Activated T-cell treated with anti-CD3 and anti-CD28 coated beads for 24 hours (primary cell): Measurements from ENCODE around the gene LTB4R2.
"Not testable (repeated sequence)": the region's sequence is repeated elsewhere in the genome, so short reads cannot be mapped to it uniquely, and the experiment has no call there.

Experiments used
- DNase-seq: peaks from one replicate; pipeline ENCODE4 v3.0.0-alpha.2; 2020; ENCODE audit warnings: low read depth

LTB4R2 gene

GRCh38 chr14:24321212-24321975 is 11.5 kb downstream of the LTB4R2 start:
- no peak for DNase-seq

DNA sequence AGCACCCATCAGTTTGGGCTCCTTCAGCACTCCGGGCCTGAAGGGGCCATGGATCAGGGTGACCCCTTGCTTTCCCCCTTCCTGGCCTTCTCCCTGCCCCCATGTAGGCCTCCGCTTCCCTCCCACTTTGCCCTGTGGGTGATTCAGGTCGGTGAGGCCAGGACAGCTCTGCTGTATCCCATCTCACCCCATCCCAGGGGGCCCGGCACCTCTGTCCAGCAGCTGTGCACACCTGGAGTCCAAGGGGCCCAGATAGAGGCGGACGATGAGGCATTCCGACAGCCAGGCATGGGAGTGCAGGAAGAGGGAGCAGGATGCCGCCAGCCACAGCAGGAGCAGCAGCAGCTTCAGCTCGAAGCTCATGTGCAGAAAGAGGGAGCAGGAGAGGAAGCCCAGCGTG is 12.7 kb downstream of the LTB4R2 start:
- no peak for DNase-seq

DNA sequence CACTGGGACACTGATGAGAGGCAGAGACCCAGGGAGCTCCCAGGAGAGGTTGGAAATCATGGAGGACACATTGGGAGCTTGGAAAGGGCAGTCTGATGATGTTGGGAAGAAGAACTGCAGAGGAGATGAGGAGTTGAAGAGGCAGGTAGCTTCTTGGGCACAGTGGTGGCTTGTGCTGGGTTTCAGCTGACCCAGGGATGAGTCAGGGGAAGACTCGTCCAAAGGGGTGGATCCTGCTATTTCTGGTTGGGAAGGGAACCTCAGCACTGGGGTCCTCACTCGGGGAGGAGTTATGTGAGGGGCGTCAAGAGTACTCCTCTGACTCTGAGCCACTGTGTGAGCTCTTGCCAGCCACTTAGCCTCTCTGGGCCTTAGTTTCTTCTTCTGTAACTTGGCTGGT is 13.4 kb downstream of the LTB4R2 start:
- DNase-seq = no peak

- no peak for DNase-seq
Observed at GRCh38 chr14:24324024-24324423, 14.1 kb downstream of the LTB4R2 start.

DNA sequence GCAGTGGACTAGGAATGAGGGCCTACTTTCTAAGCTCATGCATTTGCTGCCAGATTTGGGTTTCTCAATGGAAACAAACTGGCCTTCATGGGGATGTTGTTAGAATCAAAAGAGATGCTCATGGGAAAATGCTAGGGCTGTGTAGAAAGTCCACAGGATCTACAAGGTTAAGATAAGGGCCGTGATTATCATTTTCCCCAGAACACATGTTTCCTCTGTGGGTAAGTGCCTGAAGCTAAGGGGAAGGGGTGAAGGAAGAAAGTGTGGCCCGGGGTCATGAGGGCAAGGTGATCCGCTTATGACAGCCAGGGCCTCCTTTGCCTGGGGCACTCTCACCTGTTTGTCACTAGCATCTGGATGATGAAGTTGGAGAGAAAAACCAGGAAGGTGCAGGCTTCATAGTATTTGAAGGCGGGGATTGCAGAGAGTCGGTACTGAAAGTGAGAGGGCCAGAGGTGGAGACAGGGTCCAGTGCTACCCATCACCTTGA is 15.1 kb downstream of the LTB4R2 start:
- no peak for DNase-seq

GRCh38 chr14:24325963-24326362 is 16.0 kb downstream of the LTB4R2 start:
- no peak for DNase-seq

DNA sequence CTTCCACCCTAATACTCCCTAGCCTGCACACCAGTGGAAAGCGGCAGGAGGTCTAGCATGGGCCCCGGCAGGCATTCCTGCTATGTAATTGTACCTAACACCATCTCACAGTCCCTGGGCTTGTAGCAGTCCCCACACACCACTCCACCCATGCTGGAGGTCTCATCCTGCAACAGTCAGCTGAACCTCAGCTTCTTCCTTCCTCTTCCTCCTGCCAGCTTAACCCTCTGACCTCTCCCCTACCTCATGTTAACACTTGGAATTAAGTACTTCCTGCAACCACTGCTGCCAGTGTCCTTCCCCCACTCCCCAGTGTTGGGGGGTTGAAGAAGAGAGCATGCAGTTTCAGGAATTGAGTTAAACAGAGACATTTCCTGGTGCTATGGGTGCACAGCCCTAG is 17.4 kb downstream of the LTB4R2 start:
- no peak for DNase-seq

DNA sequence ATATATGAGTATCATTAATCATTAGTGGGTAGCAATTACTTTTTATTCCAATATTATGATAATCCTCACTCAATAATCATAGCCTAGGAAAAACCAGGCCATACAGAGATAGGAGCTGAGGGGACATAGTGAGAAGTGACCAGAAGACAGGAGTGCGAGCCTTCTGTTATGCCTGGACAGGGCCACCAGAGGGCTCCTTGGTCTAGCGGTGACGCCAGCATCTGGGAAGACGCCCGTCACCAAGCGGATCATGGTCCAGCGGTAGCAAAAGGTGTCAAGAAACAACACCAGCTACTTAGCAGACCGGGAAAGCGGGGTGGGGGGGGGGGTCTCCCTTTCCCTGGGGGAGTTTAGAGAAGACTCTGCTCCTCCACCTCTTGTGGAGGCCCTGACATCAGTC is 18.0 kb downstream of the LTB4R2 start:
- not testable (repeated sequence) for DNase-seq

DNA sequence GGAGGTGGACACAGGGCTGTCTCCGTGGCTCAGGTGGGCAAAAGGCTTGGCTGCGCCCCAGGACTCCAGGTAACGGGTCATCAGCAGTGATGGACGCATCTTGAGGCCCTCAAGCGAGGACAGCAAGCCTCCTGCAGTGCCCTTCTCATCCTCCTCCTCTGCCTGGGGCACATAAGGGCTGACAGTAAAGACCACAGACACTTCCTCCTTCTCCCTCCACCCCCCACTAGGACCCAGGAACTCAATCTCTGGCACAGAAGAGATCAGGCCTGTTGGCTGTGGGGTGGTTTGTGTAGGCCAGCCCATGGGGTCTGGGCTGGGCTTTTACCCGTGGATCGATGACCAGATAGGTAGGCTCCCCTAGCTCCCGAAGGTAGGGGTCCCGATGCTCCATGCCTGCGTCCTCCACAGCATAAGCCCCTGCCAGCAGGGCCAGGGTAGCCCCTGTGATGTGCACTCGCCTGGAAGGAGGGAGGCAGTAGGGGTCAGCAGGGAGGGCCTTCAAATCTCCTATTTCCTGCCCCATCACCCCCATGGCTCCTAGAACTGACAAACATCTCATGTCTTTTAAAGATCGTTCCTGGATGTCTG is 19.2 kb downstream of the LTB4R2 start:
- DNase-seq = no peak

DNA sequence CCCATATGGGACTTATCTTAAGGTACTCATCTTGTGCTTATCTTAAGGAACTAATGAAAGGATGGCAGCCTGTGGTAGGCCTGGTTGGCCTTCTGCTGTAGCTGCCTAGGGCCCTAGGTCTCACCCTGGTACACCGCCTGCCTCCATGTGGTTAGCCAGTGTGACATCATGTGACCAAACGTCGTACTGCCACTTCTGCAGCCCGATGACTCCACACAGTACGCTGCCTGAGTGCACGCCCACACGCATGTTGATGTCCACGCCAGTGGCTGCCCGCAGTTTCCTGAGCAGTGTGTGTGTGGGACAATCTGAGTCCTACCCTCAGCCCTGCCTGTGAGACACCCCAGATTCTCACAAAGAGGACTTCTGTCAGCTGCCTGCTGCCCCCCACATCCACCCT is 19.8 kb downstream of the LTB4R2 start:
- DNase-seq = no peak

- DNase-seq = no peak
Observed at GRCh38 chr14:24330973-24331674, 21.2 kb downstream of the LTB4R2 start.

GRCh38 chr14:24331731-24332267 is 21.9 kb downstream of the LTB4R2 start:
- DNase-seq = no peak

- peak; percentile 81 for DNase-seq
Observed at GRCh38 chr14:24332268-24332993, 22.5 kb downstream of the LTB4R2 start.

- DNase-seq = no peak
Observed at GRCh38 chr14:24334431-24335291, 24.7 kb downstream of the LTB4R2 start, which contains the start of gene ADCY4. Gene ADCY4, minus strand, starts transcription at chr14:24335071. Its CDS starts 419 bp downstream, at chr14:24334652.

- DNase-seq = no peak
Observed at GRCh38 chr14:24335461-24336171, 25.7 kb downstream of the LTB4R2 start.

DNA sequence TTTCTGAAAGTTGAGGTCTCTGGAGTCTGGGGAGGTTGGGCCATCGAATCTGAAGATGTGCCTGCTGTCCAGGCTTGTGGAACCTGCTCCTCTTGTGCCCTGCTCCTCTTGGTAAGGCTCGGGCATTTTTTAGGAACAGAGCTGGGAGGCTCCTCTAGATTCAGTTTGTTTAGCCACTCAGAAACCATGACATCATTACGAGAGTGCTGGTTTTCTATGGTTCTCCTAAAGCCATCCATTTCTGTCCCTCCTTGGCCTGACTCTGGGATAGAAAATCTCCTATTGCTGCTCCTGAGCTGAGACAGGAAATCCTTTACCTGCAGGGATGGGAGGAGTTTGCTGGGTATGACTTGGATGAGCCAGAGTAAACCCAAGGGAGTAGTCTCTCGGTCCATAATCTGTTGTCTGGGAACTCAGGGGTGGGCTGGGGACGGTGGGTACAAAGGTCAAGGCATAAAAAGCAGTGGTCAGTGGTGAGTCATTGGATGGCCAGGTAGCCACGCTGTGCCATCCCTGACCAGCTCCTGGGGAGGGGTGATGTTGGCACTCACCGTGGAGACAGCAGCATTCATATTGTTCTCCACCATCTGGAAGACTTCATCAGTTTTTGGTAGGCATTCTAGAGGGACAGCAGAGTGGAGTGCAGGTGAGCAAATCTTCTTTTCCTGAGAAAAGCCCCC is 27.3 kb downstream of the LTB4R2 start:
- no peak for DNase-seq

DNA sequence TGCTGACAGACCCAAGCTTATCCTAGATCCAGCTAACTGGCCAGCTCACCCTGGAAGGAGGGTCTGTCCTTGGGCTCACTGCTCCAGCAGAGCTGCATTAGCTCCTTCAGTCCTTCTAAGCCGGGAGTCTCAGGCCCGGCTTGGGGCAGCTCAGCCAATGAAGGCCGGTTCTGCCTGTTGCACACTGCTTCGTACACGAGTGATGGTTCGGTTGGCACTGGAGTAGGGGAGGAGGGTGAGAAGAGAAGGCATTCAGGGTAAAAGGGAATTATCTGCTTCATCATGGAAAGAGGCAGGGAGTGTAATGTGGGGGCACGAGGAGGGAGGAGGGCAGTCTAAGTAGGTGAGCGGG is 27.9 kb downstream of the LTB4R2 start:
- no peak for DNase-seq

DNA sequence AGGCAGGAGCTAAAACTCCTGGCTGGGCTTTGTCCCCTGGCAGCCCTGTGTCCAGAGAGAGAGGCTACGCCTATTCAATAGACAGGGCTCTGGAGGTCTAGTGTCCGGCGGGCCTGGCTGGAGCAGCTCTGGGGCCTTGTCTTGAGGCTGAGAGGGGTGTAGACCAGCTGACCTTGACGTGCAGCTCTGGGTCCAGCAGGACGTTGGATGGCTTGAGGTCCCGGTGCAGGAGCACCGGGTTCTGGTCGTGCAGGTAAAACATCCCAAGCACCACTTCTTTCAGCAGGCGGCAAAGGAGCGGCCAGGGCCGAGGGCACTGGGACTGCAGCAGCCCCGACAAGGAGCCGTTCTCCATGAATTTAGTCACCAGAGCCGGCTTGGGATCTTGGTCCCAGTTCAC is 28.9 kb downstream of the LTB4R2 start:
- no peak for DNase-seq

- DNase-seq = peak; percentile 52
Observed at GRCh38 chr14:24339284-24340151, 29.6 kb downstream of the LTB4R2 start, which contains the start of gene RIPK3. Gene RIPK3, minus strand, starts transcription at chr14:24339991. Its CDS starts 165 bp downstream, at chr14:24339826.
